ENCODE data around the gene EMID1.

GRCh38 chr22:29167032-29167911 lies 38.4 kb upstream of the EMID1 start:
- no peak for TF ChIP-seq CTCF (conservative IDR thresholded peaks at IDR 0.05; ENCODE audit: low read length)
- no peak for TF ChIP-seq EZH2phosphoT487 (IDR thresholded peaks at IDR 0.05; ENCODE audit: borderline replicate concordance, low read depth, low read length)
